ENCODE measurements around the gene CDH8. TPM values are rescaled to one million over a fixed set of nuclear protein-coding genes. Genes with fewer than 3 reads are reported as not detected.

The CDH8 gene
- total and polyA plus RNA-seq, 2 donors (not counting 1 experiment from before 2014, with no cell fraction given): not detected

GRCh38 chr16:61885343-61885742 lies 150.9 kb downstream of the CDH8 start:
- no peaks in the 10 kb centered on the region for H3K4me1 Mint-ChIP-seq
- ChIA-PET CTCF (no interaction called here), POLR2A (no interaction called here)
- intact Hi-C loops (cut with micrococcal nuclease): no loop called here
- no peak for ATAC-seq (ENCODE audit: low read depth)
- no peak for DNase-seq
- no peaks in the 10 kb centered on the region for H3K36me3 ChIP-seq (replicated peaks in 1 of 2; ENCODE audit: control extremely low read depth in 1 of 2, control insufficient read depth in 1 of 2, extremely low read depth in 1 of 2, insufficient read depth in 2 of 2, low read length in 1 of 2)
- no peak overlapping the region for H3K4me2 ChIP-seq (replicated peaks; ENCODE audit: low read depth, low read length, poor library complexity, severe bottlenecking)
- H3K4me3 ChIP-seq (ENCODE audit: control extremely low read depth in 1 of 5, extremely low read depth in 1 of 5, insufficient read depth in 1 of 5, low read depth in 2 of 5, low read length in 4 of 5): no peak overlapping the region
- peaks cover 4% of the 10 kb centered on the region for H3K9me3 Mint-ChIP-seq (ENCODE audit: insufficient read depth)
- no peak overlapping the region for H3K27ac Mint-ChIP-seq
- H3K79me2 ChIP-seq (ENCODE audit: control insufficient read depth, insufficient read depth, low read length): no peaks in the 10 kb centered on the region
- no CpG with 5 or more reads among the region's 6 CpGs for WGBS (ENCODE audit: insufficient coverage)
- TF ChIP-seq EZH2 (IDR thresholded peaks at IDR 0.05; ENCODE audit: borderline replicate concordance, insufficient read depth, low read depth, low read length, poor library complexity, severe bottlenecking) (no peak), CTCF (IDR thresholded peaks at IDR 0.05) (no peak)
- H3K4me3 Mint-ChIP-seq: no peak overlapping the region
- no peak overlapping the region for H3K9ac ChIP-seq (ENCODE audit: low read length)
- H3K27me3 Mint-ChIP-seq: no peaks in the 10 kb centered on the region
- H3K9me3 ChIP-seq (ENCODE audit: control extremely low read depth in 1 of 3, control insufficient read depth in 2 of 3, insufficient read depth in 1 of 3, low read length in 2 of 3): no peaks in the 10 kb centered on the region
- no peaks in the 10 kb centered on the region for H4K20me1 ChIP-seq (ENCODE audit: control insufficient read depth, insufficient read depth, low read length, poor library complexity, severe bottlenecking)
- no peaks in the 10 kb centered on the region for H3K4me1 ChIP-seq (ENCODE audit: control insufficient read depth in 2 of 2, insufficient read depth in 2 of 2, low read length in 2 of 2)
- no peaks in the 10 kb centered on the region for H3K27me3 ChIP-seq (replicated peaks in 1 of 4; ENCODE audit: control extremely low read depth in 1 of 4, control insufficient read depth in 3 of 4, insufficient read depth in 4 of 4, low read length in 3 of 4)
- H2AFZ ChIP-seq (ENCODE audit: insufficient read depth, low read depth, low read length, poor library complexity, severe bottlenecking): no peak overlapping the region
- H3K27ac ChIP-seq (ENCODE audit: low read length in 2 of 2): no peak overlapping the region

- DNase-seq (no peak), ATAC-seq (ENCODE audit: low read depth) (no peak)
- Mint-ChIP-seq H3K4me3 (no peak overlapping the region), H3K4me1 (no peaks in the 10 kb centered on the region), H3K9me3 (ENCODE audit: insufficient read depth) (peaks cover 6% of the 10 kb centered on the region), H3K27ac (no peak overlapping the region), H3K27me3 (no peaks in the 10 kb centered on the region)
- Histone ChIP-seq H2AFZ (ENCODE audit: insufficient read depth, low read depth, low read length, poor library complexity, severe bottlenecking) (no peak overlapping the region), H3K36me3 (replicated peaks in 1 of 2; ENCODE audit: control extremely low read depth in 1 of 2, control insufficient read depth in 1 of 2, extremely low read depth in 1 of 2, insufficient read depth in 2 of 2, low read length in 1 of 2) (no peaks in the 10 kb centered on the region), H3K4me2 (replicated peaks; ENCODE audit: low read depth, low read length, poor library complexity, severe bottlenecking) (no peak overlapping the region), H3K9me3 (ENCODE audit: control extremely low read depth in 1 of 3, control insufficient read depth in 2 of 3, insufficient read depth in 1 of 3, low read length in 2 of 3) (peaks cover 0 to 2% (median 0%) of the 10 kb centered on the region in 3 donors), H3K27ac (ENCODE audit: low read length in 2 of 2) (no peak overlapping the region), H3K4me3 (ENCODE audit: control extremely low read depth in 1 of 5, extremely low read depth in 1 of 5, insufficient read depth in 1 of 5, low read depth in 2 of 5, low read length in 4 of 5) (no peak overlapping the region), H3K4me1 (ENCODE audit: control insufficient read depth in 2 of 2, insufficient read depth in 2 of 2, low read length in 2 of 2) (no peaks in the 10 kb centered on the region), H4K20me1 (ENCODE audit: control insufficient read depth, insufficient read depth, low read length, poor library complexity, severe bottlenecking) (no peaks in the 10 kb centered on the region), H3K9ac (ENCODE audit: low read length) (no peak overlapping the region), H3K79me2 (ENCODE audit: control insufficient read depth, insufficient read depth, low read length) (no peaks in the 10 kb centered on the region), H3K27me3 (replicated peaks in 1 of 4; ENCODE audit: control extremely low read depth in 1 of 4, control insufficient read depth in 3 of 4, insufficient read depth in 4 of 4, low read length in 3 of 4) (no peaks in the 10 kb centered on the region)
- TF ChIP-seq EZH2 (IDR thresholded peaks at IDR 0.05; ENCODE audit: borderline replicate concordance, insufficient read depth, low read depth, low read length, poor library complexity, severe bottlenecking): no peak
- no peak for TF ChIP-seq CTCF (IDR thresholded peaks at IDR 0.05)
- intact Hi-C loops (cut with micrococcal nuclease): no loop called here
- ChIA-PET POLR2A (no interaction called here), CTCF (no interaction called here)
- 91% methylated on average over 3 of the region's 3 CpGs for WGBS (ENCODE audit: insufficient coverage)
These were observed 156.9 kb downstream of the CDH8 start for GRCh38 chr16:61879306-61879705.
